ENCODE results near the gene STAU1.

DNA sequence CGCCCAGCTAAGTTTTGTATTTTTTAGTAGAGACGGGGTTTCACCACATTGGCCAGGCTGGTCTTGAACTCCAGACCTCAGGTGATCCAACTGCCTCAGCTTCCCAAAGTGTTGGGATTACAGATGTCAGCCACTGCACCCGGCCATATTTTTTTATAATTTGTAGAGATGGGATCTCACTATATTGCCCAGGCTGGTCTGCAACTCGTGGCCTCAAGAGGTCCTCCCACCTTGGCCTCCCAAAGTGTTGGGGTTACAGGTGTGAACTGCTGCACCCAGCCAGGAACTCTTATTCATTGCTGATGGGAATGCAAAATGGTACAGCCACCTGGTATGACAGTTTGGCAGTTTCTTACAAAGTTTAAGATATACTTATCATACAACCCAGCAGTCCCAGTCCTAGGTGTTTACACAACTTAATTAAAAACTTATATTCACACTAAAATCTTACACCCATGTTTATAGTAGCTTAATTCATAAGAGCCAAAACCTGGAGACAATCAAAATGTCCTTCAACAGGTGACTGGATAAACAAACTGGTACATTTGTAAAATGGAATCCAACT, 11.7 kb upstream of the STAU1 start:
- no peak for TF ChIP-seq GATA2 (IDR thresholded peaks at IDR 0.05; ENCODE audit: low read depth, low read length)
- TF ChIP-seq GATA3 (IDR thresholded peaks at IDR 0.05; ENCODE audit: low read depth, low read length): no peak

All from SH-SY5Y (cell line).